Measurements from ENCODE around the gene BRIP1. TPM values are rescaled to one million over a fixed set of nuclear protein-coding genes. Genes with fewer than 3 reads are reported as not detected.

BRIP1 gene
- total and polyA plus RNA-seq, 2 donors (not counting 3 experiments of a cell fraction or from before 2014, with no cell fraction given) = 1.8 to 12.1 TPM

DNA sequence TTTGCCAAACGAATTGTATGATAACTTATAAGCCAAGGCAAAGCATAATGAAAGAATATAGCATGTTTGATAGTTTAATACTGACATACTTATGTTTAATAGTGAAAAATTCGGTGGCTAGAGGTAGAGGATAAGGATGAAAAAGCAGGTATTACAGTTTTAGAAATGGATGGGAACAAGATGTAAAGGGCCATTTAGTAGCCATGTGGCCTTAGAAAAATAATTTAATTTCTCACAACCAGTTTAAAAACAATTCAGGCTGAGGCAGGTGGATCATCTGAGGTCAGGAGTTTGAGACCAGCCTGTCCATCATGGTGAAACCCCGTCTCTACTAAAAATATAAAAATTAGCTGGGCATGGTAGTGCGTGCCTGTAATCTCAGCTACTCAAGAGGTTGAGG lies 152.8 kb downstream of the BRIP1 start:
- no peak for DNase-seq (ENCODE audit: low read depth, low spot score)
- FAIRE-seq = no peak
- Histone ChIP-seq H3K36me3 (ENCODE audit: control insufficient read depth in 2 of 2, extremely low read depth in 1 of 2, insufficient read depth in 2 of 2, low read length in 2 of 2) (no peaks in the 10 kb centered on the region), H3K4me1 (ENCODE audit: control insufficient read depth, extremely low read depth, insufficient read depth, low read length) (no peaks in the 10 kb centered on the region), H3K9ac (replicated peaks; ENCODE audit: extremely low read depth, insufficient read depth, low read length) (no peak overlapping the region), H3K9me1 (replicated peaks; ENCODE audit: control insufficient read depth, extremely low read depth, insufficient read depth, low read length) (no peaks in the 10 kb centered on the region), H4K20me1 (replicated peaks; ENCODE audit: control insufficient read depth, extremely low read depth, insufficient read depth, low read length) (no peaks in the 10 kb centered on the region), H2AFZ (ENCODE audit: low read depth, low read length) (no peak overlapping the region), H3K4me3 (replicated peaks in 1 of 3; ENCODE audit: insufficient read depth in 1 of 3, low read depth in 1 of 3, low read length in 3 of 3) (no peak overlapping the region), H3K4me2 (ENCODE audit: insufficient read depth, low read length) (no peak overlapping the region), H3K27me3 (ENCODE audit: control insufficient read depth in 2 of 2, insufficient read depth in 2 of 2, low read length in 2 of 2) (no peaks in the 10 kb centered on the region), H3K9me3 (replicated peaks; ENCODE audit: control insufficient read depth, insufficient read depth, low read length) (no peaks in the 10 kb centered on the region), H3K79me2 (ENCODE audit: control insufficient read depth, insufficient read depth, low read length) (no peaks in the 10 kb centered on the region), H3K27ac (ENCODE audit: insufficient read depth, low read depth, low read length) (no peak overlapping the region)
- POLR2A ChIA-PET = no interaction called here
- intact Hi-C loops (cut with micrococcal nuclease) = no loop called here
- TF ChIP-seq MYC (IDR thresholded peaks at IDR 0.05; ENCODE audit: low read depth, low read length) = no peak
- no peak for TF ChIP-seq JUN (IDR thresholded peaks at IDR 0.05; ENCODE audit: borderline replicate concordance, insufficient read depth, insufficient read length, low read depth)
- TF ChIP-seq POLR2A (IDR thresholded peaks at IDR 0.05; ENCODE audit: low read depth, low read length) = no peak
- TF ChIP-seq GATA2 (IDR thresholded peaks at IDR 0.05; ENCODE audit: insufficient read depth, insufficient read length, low read depth, low read length) = no peak
- TF ChIP-seq, protein P1, sequence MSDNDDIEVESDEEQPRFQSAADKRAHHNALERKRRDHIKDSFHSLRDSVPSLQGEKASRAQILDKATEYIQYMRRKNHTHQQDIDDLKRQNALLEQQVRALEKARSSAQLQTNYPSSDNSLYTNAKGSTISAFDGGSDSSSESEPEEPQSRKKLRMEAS (IDR thresholded peaks at IDR 0.05; ENCODE audit: insufficient read depth, insufficient read length) = no peak
- no peak for TF ChIP-seq EZH2 (IDR thresholded peaks at IDR 0.05; ENCODE audit: borderline replicate concordance, low read depth, low read length, severe bottlenecking)
- TF ChIP-seq, protein P2, sequence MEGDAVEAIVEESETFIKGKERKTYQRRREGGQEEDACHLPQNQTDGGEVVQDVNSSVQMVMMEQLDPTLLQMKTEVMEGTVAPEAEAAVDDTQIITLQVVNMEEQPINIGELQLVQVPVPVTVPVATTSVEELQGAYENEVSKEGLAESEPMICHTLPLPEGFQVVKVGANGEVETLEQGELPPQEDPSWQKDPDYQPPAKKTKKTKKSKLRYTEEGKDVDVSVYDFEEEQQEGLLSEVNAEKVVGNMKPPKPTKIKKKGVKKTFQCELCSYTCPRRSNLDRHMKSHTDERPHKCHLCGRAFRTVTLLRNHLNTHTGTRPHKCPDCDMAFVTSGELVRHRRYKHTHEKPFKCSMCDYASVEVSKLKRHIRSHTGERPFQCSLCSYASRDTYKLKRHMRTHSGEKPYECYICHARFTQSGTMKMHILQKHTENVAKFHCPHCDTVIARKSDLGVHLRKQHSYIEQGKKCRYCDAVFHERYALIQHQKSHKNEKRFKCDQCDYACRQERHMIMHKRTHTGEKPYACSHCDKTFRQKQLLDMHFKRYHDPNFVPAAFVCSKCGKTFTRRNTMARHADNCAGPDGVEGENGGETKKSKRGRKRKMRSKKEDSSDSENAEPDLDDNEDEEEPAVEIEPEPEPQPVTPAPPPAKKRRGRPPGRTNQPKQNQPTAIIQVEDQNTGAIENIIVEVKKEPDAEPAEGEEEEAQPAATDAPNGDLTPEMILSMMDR (IDR thresholded peaks at IDR 0.05; ENCODE audit: extremely low read depth in 1 of 2, insufficient read depth in 1 of 2, low read depth in 1 of 2, low read length in 2 of 2) = no peak
- no peak for TF ChIP-seq POLR2AphosphoS5 (IDR thresholded peaks at IDR 0.05; ENCODE audit: insufficient read depth, low read depth, low read length)
- TF ChIP-seq FOS (IDR thresholded peaks at IDR 0.05; ENCODE audit: borderline replicate concordance, insufficient read depth, low read length) = no peak
- no TSS peak for BruUV-seq (replicated peaks)
- dilution Hi-C loops (cut with MboI; ENCODE audit: extremely low pct_ligation_motif_present, low sequenced_read_pairs) = no loop called here
- CTCF ChIA-PET = no interaction called here
